WERI-Rb-1 (cell line): ENCODE results near the gene RPS6KC1.

Source experiments
- DNase-seq: peaks from one replicate; pipeline ENCODE4 v3.0.0-alpha.2; 2020
- H3K27ac ChIP-seq: fragments of 250-450 bp; sonication (Bioruptor Pico); 2 replicates; pipeline ENCODE4 v1.5.1; 2020; ENCODE audit warnings: mild to moderate bottlenecking, moderate library complexity
- H3K27me3 ChIP-seq: fragments of 250-450 bp; sonication (Bioruptor Pico); 2 replicates; pipeline ENCODE4 v1.5.1; 2021; ENCODE audit warnings: mild to moderate bottlenecking, low read depth, moderate library complexity; ENCODE audit not compliant: insufficient read depth, severe bottlenecking
- H3K36me3 ChIP-seq: fragments of 250-450 bp; sonication (Bioruptor Pico); 2 replicates; pipeline ENCODE4 v1.5.1; 2020; ENCODE audit warnings: mild to moderate bottlenecking, moderate library complexity
- H3K4me3 ChIP-seq: 2 replicates; pipeline ENCODE4 v1.5.1; 2011; ENCODE audit warnings: low read depth, mild to moderate bottlenecking, control low read depth, low read length
- H3K9me3 ChIP-seq: fragments of 250-450 bp; sonication (Bioruptor Pico); 2 replicates; pipeline ENCODE4 v1.5.1; 2021; ENCODE audit warnings: mild to moderate bottlenecking, moderate library complexity; ENCODE audit not compliant: severe bottlenecking
- CTCF ChIP-seq: IDR thresholded peaks from 2 replicates; pipeline ENCODE4 v1.5.1; 2011; ENCODE audit warnings: low read depth, mild to moderate bottlenecking, control low read depth, inconsistent platforms, low read length

The RPS6KC1 gene

DNA sequence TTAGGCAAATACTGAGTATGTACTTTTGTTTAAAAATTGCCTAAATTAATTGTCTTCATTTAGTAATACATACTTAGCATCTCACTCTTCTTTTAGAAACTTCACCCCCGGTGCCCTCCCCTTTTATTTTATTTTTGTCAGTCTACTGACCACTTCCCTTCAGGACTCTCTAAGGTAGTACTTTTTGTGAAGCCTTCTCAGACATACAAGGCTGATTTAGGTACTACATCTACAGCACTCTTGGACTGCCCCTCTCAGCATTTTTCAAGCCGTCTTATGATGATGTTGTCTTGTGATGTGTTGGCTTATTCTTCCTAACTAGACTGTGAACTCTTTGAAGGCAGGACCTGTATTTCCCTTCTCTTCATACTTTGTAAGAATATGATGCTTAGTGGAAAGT, 24.7 kb downstream of the RPS6KC1 start:
- no peak overlapping the region for H3K27ac ChIP-seq
- H3K27me3 ChIP-seq: no peaks in the 10 kb centered on the region
- no peaks in the 10 kb centered on the region for H3K36me3 ChIP-seq
- no peak overlapping the region for H3K4me3 ChIP-seq
- TF ChIP-seq CTCF: no peak
- no peaks in the 10 kb centered on the region for H3K9me3 ChIP-seq
- no peak for DNase-seq

DNA sequence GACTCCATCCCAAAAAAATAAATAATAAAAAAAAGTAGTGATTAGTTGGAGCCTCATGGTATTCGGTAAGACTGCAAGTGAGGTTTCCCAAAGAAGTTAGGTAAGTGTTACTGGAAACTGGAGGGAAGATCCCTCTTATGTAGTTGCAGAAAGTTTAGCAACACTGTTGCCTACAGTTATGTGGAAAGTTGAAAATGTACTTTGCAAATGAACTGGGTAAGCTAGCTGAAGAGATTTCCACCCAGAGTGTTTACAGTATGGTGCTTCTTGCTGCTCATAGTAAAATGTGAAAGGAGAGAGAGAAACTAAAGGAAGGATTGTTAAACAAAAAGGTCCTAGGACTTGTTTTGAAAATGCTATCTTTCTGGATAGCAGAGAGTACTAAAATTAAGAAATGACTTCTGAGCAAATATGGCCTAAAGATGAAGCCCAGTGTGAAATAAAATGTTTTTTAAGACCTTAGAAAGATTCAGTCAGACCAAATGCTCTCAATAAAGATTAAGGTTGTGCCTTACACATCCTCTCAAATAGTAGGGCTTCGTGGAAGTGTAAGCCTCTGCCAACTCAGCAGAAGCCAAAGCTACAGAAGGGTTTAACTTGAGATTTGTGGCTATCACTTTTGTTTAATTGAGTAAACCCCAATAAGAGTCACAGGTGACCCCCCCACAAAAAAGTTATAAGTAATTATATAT, 31.5 kb downstream of the RPS6KC1 start:
- no peaks in the 10 kb centered on the region for H3K27me3 ChIP-seq
- no peaks in the 10 kb centered on the region for H3K9me3 ChIP-seq
- no peak overlapping the region for H3K27ac ChIP-seq
- no peaks in the 10 kb centered on the region for H3K36me3 ChIP-seq
- no peak for DNase-seq
- TF ChIP-seq CTCF: no peak
- no peak overlapping the region for H3K4me3 ChIP-seq

- H3K9me3 ChIP-seq: no peaks in the 10 kb centered on the region
- H3K36me3 ChIP-seq: no peaks in the 10 kb centered on the region
- TF ChIP-seq CTCF: no peak
- no peak overlapping the region for H3K4me3 ChIP-seq
- no peaks in the 10 kb centered on the region for H3K27me3 ChIP-seq
- no peak for DNase-seq
- H3K27ac ChIP-seq: no peak overlapping the region
Measured at GRCh38 chr1:213083112-213083445, 32.0 kb downstream of the RPS6KC1 start.

DNA sequence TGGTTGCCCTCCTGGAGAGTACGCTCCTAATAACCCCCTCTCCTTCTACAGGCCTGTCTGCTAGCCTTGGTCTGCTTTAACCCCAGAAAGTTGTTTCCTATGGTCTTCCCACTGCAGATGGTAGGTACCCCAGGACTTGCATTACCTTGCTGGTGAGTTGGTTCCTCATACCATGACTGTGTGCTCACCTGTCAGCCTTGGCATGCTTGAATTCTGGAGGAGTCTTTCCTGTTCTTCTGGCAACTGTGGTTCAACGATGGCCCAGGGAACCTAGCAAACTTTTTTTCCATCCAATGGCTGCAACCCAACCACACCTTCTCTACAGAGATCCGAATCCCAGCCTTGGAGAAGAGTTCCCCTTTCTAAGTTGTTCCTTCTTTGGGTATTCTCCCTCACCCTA, 36.9 kb downstream of the RPS6KC1 start:
- DNase-seq: no peak
- TF ChIP-seq CTCF: no peak
- H3K27ac ChIP-seq: no peak overlapping the region

DNA sequence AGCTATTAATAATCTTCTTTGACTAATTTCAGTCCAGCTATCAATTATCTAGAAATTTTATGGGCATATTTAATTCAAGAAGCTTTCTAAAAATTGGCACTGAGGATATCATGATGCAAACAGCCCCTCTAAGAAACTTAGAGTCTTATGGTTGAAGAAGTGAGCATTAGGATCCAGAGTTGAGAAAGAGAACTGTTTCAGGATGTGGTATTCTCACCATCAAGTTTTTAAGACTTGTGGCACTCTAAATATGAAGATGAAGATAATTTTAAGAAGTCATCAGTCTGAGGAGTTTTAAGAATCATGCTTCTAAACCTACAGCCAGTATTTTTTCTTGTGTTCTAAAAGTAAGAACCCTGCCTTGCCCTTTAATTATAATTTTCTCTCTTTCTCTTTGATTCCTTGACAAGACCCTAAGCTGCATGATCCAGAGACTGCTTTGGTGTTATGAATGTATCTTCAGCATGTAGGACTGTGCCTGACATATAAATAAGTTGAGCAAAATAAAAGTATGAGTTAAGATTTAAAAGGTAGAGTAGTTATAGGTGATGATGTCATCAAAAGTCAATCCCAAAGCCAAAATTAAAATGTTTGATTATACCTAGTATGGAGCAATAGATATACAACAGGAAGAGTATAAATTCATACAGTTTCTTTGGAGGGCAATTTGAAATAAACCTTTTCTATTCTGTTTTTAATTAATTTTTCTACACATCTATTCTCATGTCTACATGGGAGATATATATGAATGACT, 39.1 kb downstream of the RPS6KC1 start:
- Histone ChIP-seq H3K36me3 (no peaks in the 10 kb centered on the region), H3K4me3 (no peak overlapping the region), H3K27ac (no peak overlapping the region), H3K9me3 (no peaks in the 10 kb centered on the region), H3K27me3 (no peaks in the 10 kb centered on the region)
- DNase-seq: no peak
- TF ChIP-seq CTCF: no peak

More for the DNA sequence above, 36.9 kb downstream of the RPS6KC1 start:
- no peak overlapping the region for H3K4me3 ChIP-seq
- H3K9me3 ChIP-seq: no peaks in the 10 kb centered on the region
- no peaks in the 10 kb centered on the region for H3K27me3 ChIP-seq
- no peaks in the 10 kb centered on the region for H3K36me3 ChIP-seq
